ENCODE data around the gene MAP3K7CL. TPM values are rescaled to one million over a fixed set of nuclear protein-coding genes. Genes with fewer than 3 reads are reported as not detected.

The MAP3K7CL gene
- total and polyA plus RNA-seq, 8 donors = 2.0 to 7.3 (median 3.0) TPM

GRCh38 chr21:29184037-29184436 lies 53.6 kb downstream of the MAP3K7CL start:
- intact Hi-C loops (cut with DNase I) = no loop called here
- no peak for FAIRE-seq

DNA sequence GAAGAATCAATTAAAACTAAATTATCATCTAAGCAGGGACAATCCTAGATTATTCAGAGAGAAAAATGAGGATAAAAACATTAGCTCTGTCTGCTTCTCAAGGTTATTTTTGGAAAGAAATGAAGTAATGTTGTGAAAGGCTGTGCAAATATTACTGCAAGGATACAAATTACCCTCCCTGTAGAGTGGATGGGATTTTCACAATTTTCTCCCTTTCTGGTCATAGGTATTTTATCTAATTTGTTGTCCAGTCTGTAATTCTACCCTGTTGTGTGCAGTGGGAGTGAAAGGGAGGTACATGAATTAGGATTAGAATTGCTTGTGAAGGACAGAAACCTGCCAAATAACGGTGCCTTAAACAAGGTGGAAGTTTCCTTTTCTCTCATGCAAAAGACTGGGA lies 54.7 kb downstream of the MAP3K7CL start:
- Histone ChIP-seq H3K4me3 (no peak overlapping the region), H3K4me1 (peaks cover 0 to 36% (median 15%) of the 10 kb centered on the region in 3 donors), H3K36me3 (no peaks in the 10 kb centered on the region), H3K27ac (no peak overlapping the region), H3K27me3 (no peaks in the 10 kb centered on the region), H3K9me3 (no peaks in the 10 kb centered on the region)
- 92 to 93% methylated on average over 1 of the region's 1 CpG for WGBS, 2 donors
- DNase-seq = no peak
- intact Hi-C loops (cut with DNase I) = no loop called here
- ATAC-seq = no peak
- no peak for FAIRE-seq
- no peak for TF ChIP-seq CTCF (IDR thresholded peaks at IDR 0.05)

More at GRCh38 chr21:29184037-29184436, 53.6 kb downstream of the MAP3K7CL start:
- H3K27me3 ChIP-seq = no peaks in the 10 kb centered on the region
- H3K4me1 ChIP-seq = peaks cover 0 to 36% (median 15%) of the 10 kb centered on the region in 3 donors
- no peak for DNase-seq
- peak overlapping the region in 1 of 4 donors; percentile 12 for H3K27ac ChIP-seq
- H3K4me3 ChIP-seq = no peak overlapping the region
- no peaks in the 10 kb centered on the region for H3K9me3 ChIP-seq
- TF ChIP-seq CTCF (IDR thresholded peaks at IDR 0.05) = no peak
- peak in 2 of 4 donors; percentile 4 to 5 for ATAC-seq
- no peaks in the 10 kb centered on the region for H3K36me3 ChIP-seq
- 84 to 93% methylated on average over 1 of the region's 1 CpG for WGBS, 2 donors

GRCh38 chr21:29185633-29186032 lies 55.2 kb downstream of the MAP3K7CL start:
- intact Hi-C loops (cut with DNase I) = no loop called here
- TF ChIP-seq CTCF (IDR thresholded peaks at IDR 0.05) = no peak
- WGBS, 2 donors = 98 to 99% methylated on average over 4 of the region's 4 CpGs

GRCh38 chr21:29186246-29186645 lies 55.8 kb downstream of the MAP3K7CL start:
- no peaks in the 10 kb centered on the region for H3K9me3 ChIP-seq
- ATAC-seq (no peak), FAIRE-seq (no peak), DNase-seq (no peak)
- no peaks in the 10 kb centered on the region for H3K27me3 ChIP-seq
- H3K36me3 ChIP-seq = no peaks in the 10 kb centered on the region
- H3K4me1 ChIP-seq = peaks cover 0 to 34% (median 15%) of the 10 kb centered on the region in 3 donors
- intact Hi-C loops (cut with DNase I) = no loop called here
- TF ChIP-seq CTCF (IDR thresholded peaks at IDR 0.05) = no peak
- H3K4me3 ChIP-seq = no peak overlapping the region
- no peak overlapping the region for H3K27ac ChIP-seq

More at GRCh38 chr21:29185633-29186032, 55.2 kb downstream of the MAP3K7CL start:
- no peak overlapping the region for H3K27ac ChIP-seq
- H3K9me3 ChIP-seq = no peaks in the 10 kb centered on the region
- peaks cover 0 to 36% (median 15%) of the 10 kb centered on the region in 3 donors for H3K4me1 ChIP-seq
- H3K27me3 ChIP-seq = no peaks in the 10 kb centered on the region
- no peaks in the 10 kb centered on the region for H3K36me3 ChIP-seq
- no peak for DNase-seq
- no peak overlapping the region for H3K4me3 ChIP-seq
- no peak for FAIRE-seq
- ATAC-seq = no peak

GRCh38 chr21:29187944-29188343 lies 57.5 kb downstream of the MAP3K7CL start:
- 77 to 82% methylated on average over 2 of the region's 2 CpGs for WGBS, 2 donors

More at GRCh38 chr21:29187944-29188343, 57.5 kb downstream of the MAP3K7CL start:
- peak; percentile 83 to 92 (median 87) for ATAC-seq
- Histone ChIP-seq H3K36me3 (no peaks in the 10 kb centered on the region), H3K27ac (peak overlapping the region in 1 of 4 donors; percentile 27), H3K4me1 (peaks cover 0 to 20% (median 2%) of the 10 kb centered on the region in 3 donors), H3K4me3 (no peak overlapping the region), H3K9me3 (no peaks in the 10 kb centered on the region), H3K27me3 (no peaks in the 10 kb centered on the region)
- TF ChIP-seq CTCF (IDR thresholded peaks at IDR 0.05) = no peak
- peak in 4 of 6 donors; percentile 54 to 75 (median 58) for DNase-seq
- intact Hi-C loops (cut with DNase I) = no loop called here
- no peak for FAIRE-seq
